Measurements from ENCODE around the gene MGMT. TPM values are rescaled to one million over a fixed set of nuclear protein-coding genes. Genes with fewer than 3 reads are reported as not detected.

Gene MGMT
- polyA plus RNA-seq, 1 of the 3 experiments (the other 2 are of a cell fraction): 10.8 TPM

DNA sequence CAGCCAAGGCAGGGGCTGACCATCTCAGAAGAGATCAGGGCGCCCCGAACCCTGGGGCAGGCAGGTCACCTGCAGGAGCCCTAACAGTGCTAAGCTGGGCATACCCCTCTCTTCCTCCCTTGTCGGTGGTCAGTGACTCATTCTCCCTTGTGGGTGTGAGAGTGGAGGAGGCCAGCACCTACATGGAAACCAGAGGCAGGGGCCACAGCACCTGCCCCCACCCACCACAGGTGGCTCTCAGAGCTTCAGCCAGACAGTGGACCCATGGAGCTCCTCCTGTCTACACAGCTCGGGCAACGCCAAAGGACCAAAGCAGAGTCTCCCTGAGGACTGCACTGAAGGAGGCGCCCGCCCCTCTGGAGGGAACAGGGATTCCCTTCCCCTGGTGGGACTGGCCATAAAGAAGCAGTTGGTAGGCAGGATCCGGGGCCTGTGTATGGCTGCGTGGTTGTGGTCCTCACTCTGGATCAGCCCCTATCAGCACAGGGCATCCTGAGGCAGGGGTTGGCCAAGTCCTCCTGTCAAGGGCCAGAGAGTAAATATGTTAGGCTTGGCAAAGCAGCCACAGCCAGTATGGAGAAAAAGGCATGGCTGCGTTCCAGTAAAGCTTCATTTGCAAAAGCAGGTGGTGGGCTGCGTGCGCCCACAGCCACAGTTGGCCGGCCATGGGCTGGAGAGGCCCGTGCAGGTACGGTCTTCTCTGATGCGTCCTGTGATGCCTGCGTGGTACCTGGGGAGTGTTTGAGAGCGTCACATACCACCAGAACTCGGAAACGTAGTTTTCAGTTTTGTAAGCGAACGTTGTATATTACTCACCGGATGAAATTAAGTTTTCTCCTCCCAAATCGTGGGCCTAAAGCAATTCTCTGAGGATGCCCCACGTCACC, 298.9 kb downstream of the MGMT start (continued):
- TF ChIP-seq RCOR1 (IDR thresholded peaks at IDR 0.05; ENCODE audit: low read length) (no peak), RFX5 (IDR thresholded peaks at IDR 0.05; ENCODE audit: low read length) (no peak)

DNA sequence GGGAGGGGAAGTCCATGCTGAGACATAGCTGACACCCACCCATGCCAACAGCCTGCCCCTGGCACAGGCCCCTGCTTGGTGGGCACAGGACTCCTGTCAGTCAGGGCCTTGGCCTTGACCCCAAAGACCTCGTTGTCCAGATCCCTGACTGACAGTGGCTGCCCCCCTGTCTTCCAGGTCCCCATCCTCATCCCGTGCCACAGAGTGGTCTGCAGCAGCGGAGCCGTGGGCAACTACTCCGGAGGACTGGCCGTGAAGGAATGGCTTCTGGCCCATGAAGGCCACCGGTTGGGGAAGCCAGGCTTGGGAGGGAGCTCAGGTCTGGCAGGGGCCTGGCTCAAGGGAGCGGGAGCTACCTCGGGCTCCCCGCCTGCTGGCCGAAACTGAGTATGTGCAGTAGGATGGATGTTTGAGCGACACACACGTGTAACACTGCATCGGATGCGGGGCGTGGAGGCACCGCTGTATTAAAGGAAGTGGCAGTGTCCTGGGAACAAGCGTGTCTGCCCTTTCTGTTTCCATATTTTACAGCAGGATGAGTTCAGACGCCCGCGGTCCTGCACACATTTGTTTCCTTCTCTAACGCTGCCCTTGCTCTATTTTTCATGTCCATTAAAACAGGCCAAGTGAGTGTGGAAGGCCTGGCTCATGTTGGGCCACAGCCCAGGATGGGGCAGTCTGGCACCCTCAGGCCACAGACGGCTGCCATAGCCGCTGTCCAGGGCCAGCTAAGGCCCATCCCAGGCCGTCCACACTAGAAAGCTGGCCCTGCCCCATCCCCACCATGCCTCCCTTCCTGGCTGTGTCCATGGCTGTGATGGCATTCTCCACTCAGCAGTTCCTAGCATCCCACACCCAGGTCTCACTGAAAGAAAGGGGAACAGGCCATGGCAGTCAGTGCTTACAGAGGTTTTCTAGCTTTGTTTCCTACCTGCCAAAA, 299.8 kb downstream of the MGMT start:
- Histone ChIP-seq H3F3A (replicated peaks; ENCODE audit: insufficient read depth) (no peaks in the 10 kb centered on the region), H3K4me1 (ENCODE audit: control insufficient read depth in 1 of 2, insufficient read depth in 2 of 2, low read depth in 1 of 2, low read length in 1 of 2) (peaks cover 0 to 10% of the 10 kb centered on the region in 2 experiments; a peak in 1 of 4 replicates), H3K79me2 (ENCODE audit: insufficient read depth) (no peaks in the 10 kb centered on the region), H3K27ac (ENCODE audit: low read depth in 2 of 2, low read length in 1 of 2) (no peak overlapping the region), H3K4me3 (ENCODE audit: low read depth in 2 of 2, low read length in 1 of 2) (no peak overlapping the region), H3K9ac (no peak overlapping the region), H2AFZ (ENCODE audit: low read depth) (no peak overlapping the region), H3K36me3 (replicated peaks in 1 of 2; ENCODE audit: control insufficient read depth in 1 of 2, insufficient read depth in 2 of 2, low read length in 1 of 2) (no peaks in the 10 kb centered on the region), H3K9me2 (no peaks in the 10 kb centered on the region), H3K4me2 (no peak overlapping the region), H3K9me3 (no peaks in the 10 kb centered on the region), H3K27me3 (ENCODE audit: insufficient read depth) (no peaks in the 10 kb centered on the region), H4K20me1 (ENCODE audit: insufficient read depth) (no peaks in the 10 kb centered on the region)
- ChIA-PET CTCF (no interaction called here), POLR2A (no interaction called here)
- DNase-seq: no peak
- TF ChIP-seq SIN3A (IDR thresholded peaks at IDR 0.05; ENCODE audit: borderline replicate concordance, low read depth, low read length) (no peak), TEAD4 (IDR thresholded peaks at IDR 0.05; ENCODE audit: borderline replicate concordance, insufficient read depth) (no peak), JUND (IDR thresholded peaks at IDR 0.05) (no peak), RFX5 (IDR thresholded peaks at IDR 0.05; ENCODE audit: low read length) (no peak)
- TF ChIP-seq, protein P1, sequence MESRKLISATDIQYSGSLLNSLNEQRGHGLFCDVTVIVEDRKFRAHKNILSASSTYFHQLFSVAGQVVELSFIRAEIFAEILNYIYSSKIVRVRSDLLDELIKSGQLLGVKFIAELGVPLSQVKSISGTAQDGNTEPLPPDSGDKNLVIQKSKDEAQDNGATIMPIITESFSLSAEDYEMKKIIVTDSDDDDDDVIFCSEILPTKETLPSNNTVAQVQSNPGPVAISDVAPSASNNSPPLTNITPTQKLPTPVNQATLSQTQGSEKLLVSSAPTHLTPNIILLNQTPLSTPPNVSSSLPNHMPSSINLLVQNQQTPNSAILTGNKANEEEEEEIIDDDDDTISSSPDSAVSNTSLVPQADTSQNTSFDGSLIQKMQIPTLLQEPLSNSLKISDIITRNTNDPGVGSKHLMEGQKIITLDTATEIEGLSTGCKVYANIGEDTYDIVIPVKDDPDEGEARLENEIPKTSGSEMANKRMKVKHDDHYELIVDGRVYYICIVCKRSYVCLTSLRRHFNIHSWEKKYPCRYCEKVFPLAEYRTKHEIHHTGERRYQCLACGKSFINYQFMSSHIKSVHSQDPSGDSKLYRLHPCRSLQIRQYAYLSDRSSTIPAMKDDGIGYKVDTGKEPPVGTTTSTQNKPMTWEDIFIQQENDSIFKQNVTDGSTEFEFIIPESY (IDR thresholded peaks at IDR 0.05; ENCODE audit: borderline replicate concordance, low read depth): no peak
- TF ChIP-seq, protein P2, sequence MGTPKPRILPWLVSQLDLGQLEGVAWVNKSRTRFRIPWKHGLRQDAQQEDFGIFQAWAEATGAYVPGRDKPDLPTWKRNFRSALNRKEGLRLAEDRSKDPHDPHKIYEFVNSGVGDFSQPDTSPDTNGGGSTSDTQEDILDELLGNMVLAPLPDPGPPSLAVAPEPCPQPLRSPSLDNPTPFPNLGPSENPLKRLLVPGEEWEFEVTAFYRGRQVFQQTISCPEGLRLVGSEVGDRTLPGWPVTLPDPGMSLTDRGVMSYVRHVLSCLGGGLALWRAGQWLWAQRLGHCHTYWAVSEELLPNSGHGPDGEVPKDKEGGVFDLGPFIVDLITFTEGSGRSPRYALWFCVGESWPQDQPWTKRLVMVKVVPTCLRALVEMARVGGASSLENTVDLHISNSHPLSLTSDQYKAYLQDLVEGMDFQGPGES (IDR thresholded peaks at IDR 0.05; ENCODE audit: low read depth, low read length): no peak
- 81% methylated on average over 18 of the region's 25 CpGs for WGBS (ENCODE audit: low lambda C conversion rate)

DNA sequence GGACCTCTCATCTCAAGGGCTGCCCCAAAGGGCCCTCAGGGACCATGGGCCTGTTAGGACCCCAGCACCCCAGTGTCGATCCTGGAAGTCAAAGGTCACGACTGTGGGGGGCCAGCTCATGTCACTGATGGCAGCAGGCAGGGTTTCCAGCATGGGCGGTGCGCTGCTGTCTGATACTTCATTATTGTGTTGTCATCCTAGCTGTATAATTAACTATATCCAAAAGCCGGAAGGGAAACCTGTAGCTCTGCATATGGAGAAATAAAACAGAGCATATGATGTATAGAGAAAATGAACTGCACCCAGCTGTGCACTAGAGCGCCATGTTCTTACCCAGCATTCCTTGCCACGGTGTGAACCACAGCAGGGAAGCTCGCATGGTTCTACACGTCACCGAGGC, 300.7 kb downstream of the MGMT start:
- DNase-seq: no peak
- ChIA-PET CTCF (interaction anchor here (1.4 kb wide), 1 partner anchor 11 kb away, joined by 6 read pairs; no protein-coding TSS in a partner anchor), POLR2A (no interaction called here)
- Histone ChIP-seq H3K9me3 (no peaks in the 10 kb centered on the region), H3K79me2 (ENCODE audit: insufficient read depth) (no peaks in the 10 kb centered on the region), H3K27me3 (ENCODE audit: insufficient read depth) (no peaks in the 10 kb centered on the region), H3K9ac (no peak overlapping the region), H3K4me1 (ENCODE audit: control insufficient read depth in 1 of 2, insufficient read depth in 2 of 2, low read depth in 1 of 2, low read length in 1 of 2) (peaks cover 0 to 10% of the 10 kb centered on the region in 2 experiments; a peak in 1 of 4 replicates), H3K27ac (ENCODE audit: low read depth in 2 of 2, low read length in 1 of 2) (no peak overlapping the region), H3K9me2 (no peaks in the 10 kb centered on the region), H3F3A (replicated peaks; ENCODE audit: insufficient read depth) (no peaks in the 10 kb centered on the region), H2AFZ (ENCODE audit: low read depth) (no peak overlapping the region), H3K4me3 (ENCODE audit: low read depth in 2 of 2, low read length in 1 of 2) (no peak overlapping the region), H4K20me1 (ENCODE audit: insufficient read depth) (no peaks in the 10 kb centered on the region), H3K4me2 (no peak overlapping the region), H3K36me3 (replicated peaks in 1 of 2; ENCODE audit: control insufficient read depth in 1 of 2, insufficient read depth in 2 of 2, low read length in 1 of 2) (no peaks in the 10 kb centered on the region)
- WGBS (ENCODE audit: low lambda C conversion rate): 66% methylated on average over 10 of the region's 10 CpGs
- TF ChIP-seq NFIC (IDR thresholded peaks at IDR 0.05; ENCODE audit: borderline replicate concordance): no peak
- TF ChIP-seq TCF12 (IDR thresholded peaks at IDR 0.05): no peak
- no peak for TF ChIP-seq CHD2 (IDR thresholded peaks at IDR 0.05; ENCODE audit: low read length, partially characterized antibody)
- TF ChIP-seq SIN3A (IDR thresholded peaks at IDR 0.05; ENCODE audit: borderline replicate concordance, low read depth, low read length): no peak
- TF ChIP-seq, protein P3, sequence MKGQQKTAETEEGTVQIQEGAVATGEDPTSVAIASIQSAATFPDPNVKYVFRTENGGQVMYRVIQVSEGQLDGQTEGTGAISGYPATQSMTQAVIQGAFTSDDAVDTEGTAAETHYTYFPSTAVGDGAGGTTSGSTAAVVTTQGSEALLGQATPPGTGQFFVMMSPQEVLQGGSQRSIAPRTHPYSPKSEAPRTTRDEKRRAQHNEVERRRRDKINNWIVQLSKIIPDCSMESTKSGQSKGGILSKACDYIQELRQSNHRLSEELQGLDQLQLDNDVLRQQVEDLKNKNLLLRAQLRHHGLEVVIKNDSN (IDR thresholded peaks at IDR 0.05; ENCODE audit: borderline replicate concordance, low read depth): no peak
- TF ChIP-seq YY1 (IDR thresholded peaks at IDR 0.05; ENCODE audit: low read depth): no peak
- no peak for TF ChIP-seq MEF2A (IDR thresholded peaks at IDR 0.05; ENCODE audit: borderline replicate concordance, low read depth)
- TF ChIP-seq, protein P4, sequence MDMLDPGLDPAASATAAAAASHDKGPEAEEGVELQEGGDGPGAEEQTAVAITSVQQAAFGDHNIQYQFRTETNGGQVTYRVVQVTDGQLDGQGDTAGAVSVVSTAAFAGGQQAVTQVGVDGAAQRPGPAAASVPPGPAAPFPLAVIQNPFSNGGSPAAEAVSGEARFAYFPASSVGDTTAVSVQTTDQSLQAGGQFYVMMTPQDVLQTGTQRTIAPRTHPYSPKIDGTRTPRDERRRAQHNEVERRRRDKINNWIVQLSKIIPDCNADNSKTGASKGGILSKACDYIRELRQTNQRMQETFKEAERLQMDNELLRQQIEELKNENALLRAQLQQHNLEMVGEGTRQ (IDR thresholded peaks at IDR 0.05; ENCODE audit: borderline replicate concordance, low read depth, low read length): no peak
- no peak for TF ChIP-seq ELF1 (IDR thresholded peaks at IDR 0.05)
- TF ChIP-seq EP300 (IDR thresholded peaks at IDR 0.05; ENCODE audit: borderline replicate concordance in 1 of 2, low read depth in 1 of 2, low read length in 1 of 2): no peak
- no peak for TF ChIP-seq NRF1 (IDR thresholded peaks at IDR 0.05; ENCODE audit: low read depth, low read length)
- TF ChIP-seq SMC3 (IDR thresholded peaks at IDR 0.05; ENCODE audit: low read depth, low read length): no peak

Data from SK-N-SH (cell line).